BE2C (cell line): ENCODE results near the gene DDX27.

Experiments
- DNase-seq: peaks from one replicate; pipeline ENCODE4 v3.0.0-alpha.2; 2020
- H3K27me3 ChIP-seq: fragments of 250-450 bp; sonication (Bioruptor Pico); 2 replicates; pipeline ENCODE4 v1.5.1; 2020; ENCODE audit warnings: mild to moderate bottlenecking
- H3K36me3 ChIP-seq: fragments of 250-450 bp; sonication (Bioruptor Pico); 2 replicates; pipeline ENCODE4 v1.5.1; 2020; ENCODE audit warnings: mild to moderate bottlenecking
- H3K4me1 ChIP-seq: fragments of 250-450 bp; sonication (Bioruptor Pico); 2 replicates; pipeline ENCODE4 v1.5.1; 2020
- H3K4me3 ChIP-seq: 2 replicates; pipeline ENCODE4 v1.5.1; 2011; ENCODE audit warnings: low read depth, low read length
- H3K9me3 ChIP-seq: fragments of 250-450 bp; sonication (Bioruptor Pico); 2 replicates; pipeline ENCODE4 v1.5.1; 2020
- TF ChIP-seq, protein P1 (sequence below): IDR thresholded peaks from 2 replicates; pipeline ENCODE4 v1.5.1; 2012; ENCODE audit warnings: mild to moderate bottlenecking, low read depth, low read length

DDX27 gene

DNA sequence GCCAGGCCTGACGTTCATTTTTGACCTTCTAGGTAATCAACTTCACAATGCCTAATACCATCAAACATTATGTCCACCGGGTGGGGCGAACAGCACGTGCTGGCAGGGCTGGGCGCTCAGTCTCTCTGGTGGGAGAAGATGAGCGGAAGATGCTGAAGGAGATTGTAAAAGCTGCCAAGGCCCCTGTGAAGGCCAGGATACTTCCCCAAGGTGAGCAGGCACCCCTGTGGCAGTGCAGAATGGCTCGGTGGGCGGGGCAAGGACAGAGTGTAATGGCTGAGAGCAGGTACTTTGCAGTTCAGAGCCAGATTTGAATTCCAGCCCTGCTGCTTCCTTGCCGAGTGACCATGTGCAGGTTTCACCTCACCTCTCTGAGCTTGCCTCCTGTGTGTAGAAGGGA lies 17.1 kb downstream of the DDX27 start:
- no peaks in the 10 kb centered on the region for H3K9me3 ChIP-seq
- no peaks in the 10 kb centered on the region for H3K4me1 ChIP-seq
- TF ChIP-seq, protein P1, sequence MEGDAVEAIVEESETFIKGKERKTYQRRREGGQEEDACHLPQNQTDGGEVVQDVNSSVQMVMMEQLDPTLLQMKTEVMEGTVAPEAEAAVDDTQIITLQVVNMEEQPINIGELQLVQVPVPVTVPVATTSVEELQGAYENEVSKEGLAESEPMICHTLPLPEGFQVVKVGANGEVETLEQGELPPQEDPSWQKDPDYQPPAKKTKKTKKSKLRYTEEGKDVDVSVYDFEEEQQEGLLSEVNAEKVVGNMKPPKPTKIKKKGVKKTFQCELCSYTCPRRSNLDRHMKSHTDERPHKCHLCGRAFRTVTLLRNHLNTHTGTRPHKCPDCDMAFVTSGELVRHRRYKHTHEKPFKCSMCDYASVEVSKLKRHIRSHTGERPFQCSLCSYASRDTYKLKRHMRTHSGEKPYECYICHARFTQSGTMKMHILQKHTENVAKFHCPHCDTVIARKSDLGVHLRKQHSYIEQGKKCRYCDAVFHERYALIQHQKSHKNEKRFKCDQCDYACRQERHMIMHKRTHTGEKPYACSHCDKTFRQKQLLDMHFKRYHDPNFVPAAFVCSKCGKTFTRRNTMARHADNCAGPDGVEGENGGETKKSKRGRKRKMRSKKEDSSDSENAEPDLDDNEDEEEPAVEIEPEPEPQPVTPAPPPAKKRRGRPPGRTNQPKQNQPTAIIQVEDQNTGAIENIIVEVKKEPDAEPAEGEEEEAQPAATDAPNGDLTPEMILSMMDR = no peak
- no peaks in the 10 kb centered on the region for H3K27me3 ChIP-seq
- no peak for DNase-seq
- H3K4me3 ChIP-seq = no peak overlapping the region
- H3K36me3 ChIP-seq = peaks cover 70% of the 10 kb centered on the region

DNA sequence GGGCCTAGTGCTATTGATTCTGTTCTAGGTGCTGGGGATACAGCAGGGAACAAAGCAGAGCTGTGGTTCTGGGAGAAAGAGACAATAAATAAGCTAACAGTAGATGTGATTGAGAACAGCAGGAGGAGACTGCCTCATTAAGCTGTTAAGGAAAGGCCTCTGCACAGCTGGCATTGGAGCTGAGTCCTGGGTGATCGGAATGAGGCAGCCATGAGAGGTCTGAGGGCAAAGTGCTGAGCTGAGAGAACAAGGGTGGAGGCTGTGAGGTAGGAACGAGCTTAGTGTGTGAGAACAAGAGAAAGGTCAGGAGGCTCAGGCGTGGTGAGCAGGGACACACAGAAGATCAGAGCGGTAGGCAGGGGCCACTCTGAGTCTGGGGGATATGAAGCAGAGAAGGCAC lies 18.3 kb downstream of the DDX27 start:
- Histone ChIP-seq H3K27me3 (no peaks in the 10 kb centered on the region), H3K9me3 (no peaks in the 10 kb centered on the region), H3K36me3 (peaks cover 73% of the 10 kb centered on the region), H3K4me1 (no peaks in the 10 kb centered on the region), H3K4me3 (no peak overlapping the region)
- DNase-seq = no peak
- TF ChIP-seq, protein P1 = no peak

DNA sequence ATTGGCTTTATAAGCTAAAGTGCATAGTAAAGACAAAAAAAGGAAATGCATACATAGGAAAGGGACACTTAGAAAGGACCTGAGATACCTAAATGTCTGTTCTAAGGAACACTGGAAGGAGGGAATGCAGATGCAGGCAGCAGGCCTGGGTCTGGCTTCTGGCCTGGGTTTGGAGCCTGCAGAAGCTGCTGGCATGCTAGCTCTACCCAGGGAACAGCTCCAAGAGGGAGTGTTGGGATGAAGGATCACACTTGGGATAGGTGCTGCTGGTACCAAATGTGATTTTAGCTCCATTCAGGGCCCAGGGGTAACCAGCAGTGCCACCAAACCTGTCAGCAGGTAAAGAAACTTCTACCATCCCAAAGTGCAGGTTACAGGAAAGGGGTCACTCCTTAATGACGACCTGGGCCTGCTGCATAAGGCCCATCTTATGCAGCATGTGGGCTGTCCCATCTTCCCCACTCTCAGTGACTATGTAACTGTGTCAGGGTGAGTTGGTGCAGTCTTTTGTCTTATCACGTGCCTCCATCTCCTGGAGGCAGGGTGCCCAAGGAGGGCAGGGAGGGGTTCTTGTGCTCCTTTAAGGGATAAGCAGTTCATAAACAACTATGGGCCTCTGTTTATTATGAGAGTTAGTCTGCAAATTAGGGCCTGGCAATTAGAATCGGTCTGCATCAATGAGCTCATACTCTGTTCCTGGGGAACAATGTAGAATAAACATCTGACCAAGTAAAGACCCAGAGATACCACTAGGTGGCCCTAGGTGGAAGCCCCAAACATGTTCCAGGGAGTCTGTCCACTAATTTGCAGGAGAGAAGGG lies 26.9 kb downstream of the DDX27 start:
- H3K36me3 ChIP-seq = peaks cover 67% of the 10 kb centered on the region
- peak; percentile 52 for DNase-seq
- H3K4me3 ChIP-seq = no peak overlapping the region

DNA sequence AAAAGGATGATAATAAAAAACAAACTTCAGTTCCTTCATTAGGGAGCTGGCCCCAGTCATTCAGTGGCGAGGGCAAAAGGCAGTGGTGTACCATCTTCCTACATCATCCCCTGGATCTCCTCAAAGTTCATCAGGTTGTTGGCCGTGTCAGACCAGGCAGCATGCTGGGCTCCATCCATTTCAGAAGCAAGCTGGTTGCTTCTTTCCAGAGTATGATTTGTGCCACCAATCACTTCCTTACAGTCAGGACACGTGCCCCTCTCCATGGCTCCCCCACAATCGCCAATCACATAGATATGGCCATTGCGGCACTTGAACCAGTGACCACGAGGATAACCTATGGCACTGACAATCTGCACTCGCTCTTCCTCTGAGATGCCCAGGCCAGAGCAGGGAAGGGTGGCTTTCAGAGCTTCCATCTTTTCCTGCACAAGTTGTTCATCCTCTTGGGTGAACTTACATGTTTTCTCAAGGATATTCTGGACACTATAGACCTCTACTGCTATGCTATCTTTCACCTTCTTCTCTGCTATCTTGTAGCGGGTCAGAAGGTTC lies 28.0 kb downstream of the DDX27 start:
- Histone ChIP-seq H3K9me3 (no peaks in the 10 kb centered on the region), H3K36me3 (peaks cover 63% of the 10 kb centered on the region), H3K4me1 (no peaks in the 10 kb centered on the region), H3K4me3 (no peak overlapping the region), H3K27me3 (no peaks in the 10 kb centered on the region)
- TF ChIP-seq, protein P1 = no peak
- no peak for DNase-seq

More for the DNA sequence above, 26.9 kb downstream of the DDX27 start:
- Histone ChIP-seq H3K27me3 (no peaks in the 10 kb centered on the region), H3K4me1 (no peaks in the 10 kb centered on the region), H3K9me3 (no peaks in the 10 kb centered on the region)
- TF ChIP-seq, protein P1 = peak; percentile 84

DNA sequence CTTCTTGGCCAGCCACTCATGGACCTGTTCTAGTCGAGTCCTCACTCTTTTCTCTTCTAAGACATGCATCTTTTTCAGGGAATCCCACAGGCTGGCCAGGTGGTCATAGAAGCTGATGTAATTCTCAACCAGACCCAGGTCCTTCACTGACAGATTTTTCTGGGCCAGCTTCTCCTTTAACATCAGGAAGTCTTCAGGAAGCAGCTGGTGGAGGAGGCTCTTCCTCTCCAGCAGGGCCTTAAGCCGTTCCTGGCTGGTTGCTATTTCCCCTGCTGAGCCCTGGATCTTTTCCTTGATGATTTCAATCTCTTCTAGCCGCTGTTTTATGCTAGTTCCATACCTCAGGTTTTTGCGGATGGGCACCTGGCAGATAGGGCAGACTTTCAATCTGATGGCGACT lies 28.6 kb downstream of the DDX27 start:
- Histone ChIP-seq H3K9me3 (no peaks in the 10 kb centered on the region), H3K4me1 (no peaks in the 10 kb centered on the region), H3K27me3 (no peaks in the 10 kb centered on the region), H3K4me3 (no peak overlapping the region), H3K36me3 (peaks cover 66% of the 10 kb centered on the region)
- no peak for DNase-seq
- TF ChIP-seq, protein P1 = no peak

DNA sequence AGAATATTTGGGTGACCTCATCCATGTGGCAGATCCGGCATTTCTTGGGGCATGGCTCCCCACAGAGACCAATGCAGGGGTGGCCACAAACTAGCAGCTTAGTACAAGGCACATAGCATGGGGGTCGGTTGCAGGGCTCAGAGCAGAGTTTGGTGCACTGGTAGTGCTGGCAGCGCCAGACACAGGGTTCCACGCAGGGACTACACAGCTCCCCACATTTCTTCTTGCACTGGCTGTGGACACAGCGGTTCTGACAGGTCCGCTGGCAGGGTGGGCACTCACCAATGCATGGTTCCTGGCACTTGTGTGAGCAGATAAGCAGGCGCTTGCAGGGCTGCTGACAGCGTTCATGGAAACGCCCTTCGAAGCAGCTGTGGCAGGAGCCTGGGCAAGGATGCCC lies 29.1 kb downstream of the DDX27 start:
- TF ChIP-seq, protein P1 = no peak
- H3K36me3 ChIP-seq = peaks cover 66% of the 10 kb centered on the region
- no peak overlapping the region for H3K4me3 ChIP-seq
- no peak for DNase-seq
- no peaks in the 10 kb centered on the region for H3K27me3 ChIP-seq
- no peaks in the 10 kb centered on the region for H3K9me3 ChIP-seq
- H3K4me1 ChIP-seq = no peaks in the 10 kb centered on the region
